Endothelial cell of umbilical vein (primary cell): ENCODE data around the gene GRPEL1. TPM values are rescaled to one million over a fixed set of nuclear protein-coding genes. Genes with fewer than 3 reads are reported as not detected.

Experiments
- BruUV-seq: library from RNA; stranded (reverse); fragments of 400-500 nt; replicated peaks from 2 replicates; lab custom pipeline; 2021; lab: Mats Ljungman, UMichigan
- CTCF ChIA-PET: fragments of 300-600, 350-600 bp; sonication (Branson Sonifier 250); formaldehyde crosslinking; loops from one replicate; lab custom pipeline; 2021; ENCODE audit warnings: antibody characterized with exemption, inconsistent platforms; lab: Charles Lee
- POLR2A ChIA-PET: fragments of 300-600, 350-600 bp; sonication (Branson Sonifier 250); formaldehyde crosslinking; loops from one replicate; lab custom pipeline; 2021; ENCODE audit warnings: antibody characterized with exemption, inconsistent platforms; lab: Charles Lee
- DNase-seq: peaks from one replicate; pipeline ENCODE4 v3.0.0-alpha.2; 2011; ENCODE audit warnings: low read depth, low spot score
- FAIRE-seq: peaks from 2 replicates; lab custom pipeline; 2011; peaks lifted over from hg19 to GRCh38; lab: Jason Lieb, UNC
- H2AFZ ChIP-seq: 2 replicates; pipeline ENCODE4 v1.6.0; 2012; ENCODE audit warnings: low read depth, low read length, control low read depth, inconsistent platforms
- H3K27ac ChIP-seq: 2 replicates; pipeline ENCODE4 v1.5.1; 2011; ENCODE audit warnings: low read depth, mild to moderate bottlenecking, control low read depth, low read length, moderate library complexity; ENCODE audit not compliant: insufficient read depth
- H3K27me3 ChIP-seq, 2 experiments: 2 replicates each; pipeline versions ENCODE4 v1.6.0 to v1.6.1; 2011; ENCODE audit warnings: low read length in 2 of 2, mixed read lengths in 1 of 2; ENCODE audit not compliant: control insufficient read depth in 2 of 2, insufficient read depth in 2 of 2
- H3K36me3 ChIP-seq, 2 experiments: 2 replicates in 1 of 2; 3 replicates in 1 of 2; pipeline ENCODE4 v1.5.1; 2011; ENCODE audit warnings: low read length in 2 of 2, mild to moderate bottlenecking in 1 of 2, moderate library complexity in 1 of 2; ENCODE audit not compliant: control insufficient read depth in 2 of 2, insufficient read depth in 2 of 2; ENCODE audit errors: extremely low read depth in 1 of 2
- H3K4me1 ChIP-seq: 3 replicates; pipeline ENCODE4 v1.5.1; 2011; ENCODE audit warnings: mild to moderate bottlenecking, low read length; ENCODE audit not compliant: control insufficient read depth, insufficient read depth; ENCODE audit errors: extremely low read depth
- H3K4me2 ChIP-seq: 2 replicates; pipeline ENCODE4 v1.6.1; 2011; ENCODE audit warnings: low read length, control low read depth, mixed read lengths; ENCODE audit not compliant: insufficient read depth
- H3K4me3 ChIP-seq, 3 experiments: fragments of 200-600 bp in 1 of 3; sonication (generic), shearing (Covaris generic) in 1 of 3; replicated peaks in 1 of 3; 2 replicates each; pipeline ENCODE4 v1.5.1; 2011 to 2016; ENCODE audit warnings: control low read depth in 3 of 3, low read length in 3 of 3, mild to moderate bottlenecking in 2 of 3, inconsistent platforms in 1 of 3, low read depth in 1 of 3, moderate library complexity in 1 of 3; ENCODE audit not compliant: insufficient read depth in 1 of 3
- H3K79me2 ChIP-seq: 2 replicates; pipeline ENCODE4 v1.6.0; 2012; ENCODE audit warnings: low read length, inconsistent platforms; ENCODE audit not compliant: control insufficient read depth, insufficient read depth
- H3K9ac ChIP-seq: replicated peaks from 2 replicates; pipeline ENCODE3; 2011; ENCODE audit warnings: low read length, control low read depth; ENCODE audit not compliant: insufficient read depth; ENCODE audit errors: extremely low read depth
- H3K9me1 ChIP-seq: replicated peaks from 3 replicates; pipeline ENCODE4 v1.6.0; 2011; ENCODE audit warnings: mild to moderate bottlenecking, low read length; ENCODE audit not compliant: control insufficient read depth, insufficient read depth; ENCODE audit errors: extremely low read depth
- H3K9me3 ChIP-seq: replicated peaks from 2 replicates; pipeline ENCODE4 v1.5.1; 2012; ENCODE audit warnings: low read length, inconsistent platforms; ENCODE audit not compliant: control insufficient read depth, insufficient read depth
- H4K20me1 ChIP-seq: replicated peaks from 2 replicates; pipeline ENCODE3; 2011; ENCODE audit warnings: mild to moderate bottlenecking, low read length; ENCODE audit not compliant: control insufficient read depth, insufficient read depth; ENCODE audit errors: extremely low read depth
- CTCF ChIP-seq, 2 donors: IDR thresholded peaks; 1 replicate in 1 of 2; 2 replicates in 1 of 2; pipeline ENCODE4 v1.5.1; 2011; ENCODE audit warnings: low read length in 2 of 2, mild to moderate bottlenecking in 2 of 2, moderate library complexity in 2 of 2, control low read depth in 1 of 2, inconsistent platforms in 1 of 2, low read depth in 1 of 2; ENCODE audit not compliant: insufficient read depth in 1 of 2; ENCODE audit errors: extremely low read depth in 1 of 2
- EZH2 ChIP-seq: IDR thresholded peaks from 2 replicates; pipeline ENCODE4 v1.6.1; 2012; ENCODE audit warnings: borderline replicate concordance, low read depth, mild to moderate bottlenecking, moderate library complexity, low read length, inconsistent platforms; ENCODE audit not compliant: severe bottlenecking
- FOS ChIP-seq: IDR thresholded peaks from 2 replicates; pipeline ENCODE4 v1.6.1; 2011; ENCODE audit warnings: mild to moderate bottlenecking, low read length, moderate library complexity, borderline replicate concordance; ENCODE audit not compliant: insufficient read depth
- GATA2 ChIP-seq: IDR thresholded peaks from 2 replicates; pipeline ENCODE4 v1.7.0; 2011; ENCODE audit warnings: low read depth, mild to moderate bottlenecking, moderate library complexity, mixed read lengths, low read length; ENCODE audit not compliant: insufficient read length, insufficient read depth
- JUN ChIP-seq: IDR thresholded peaks from 2 replicates; pipeline ENCODE4 v1.6.1; 2011; ENCODE audit warnings: borderline replicate concordance, low read depth; ENCODE audit not compliant: insufficient read length, insufficient read depth
- MYC ChIP-seq: IDR thresholded peaks from one replicate; pipeline ENCODE4 v1.6.1; 2011; ENCODE audit warnings: mild to moderate bottlenecking, low read depth, low read length
- POLR2A ChIP-seq: IDR thresholded peaks from 2 replicates; pipeline ENCODE4 v1.6.1; 2012; ENCODE audit warnings: low read depth, mild to moderate bottlenecking, control low read depth, low read length
- POLR2AphosphoS5 ChIP-seq: IDR thresholded peaks from 2 replicates; pipeline ENCODE4 v1.6.1; 2012; ENCODE audit warnings: low read depth, mild to moderate bottlenecking, control low read depth, low read length, moderate library complexity; ENCODE audit not compliant: insufficient read depth
- dilution Hi-C: fragments of 300-500 bp; cut with MboI; formaldehyde crosslinking; loops from one replicate; pipeline ENCODE4 v1.15.0; 2019; ENCODE audit warnings: low sequenced_read_pairs; ENCODE audit not compliant: extremely low pct_ligation_motif_present
- intact Hi-C: fragments of 100-400 bp; cut with micrococcal nuclease; formaldehyde crosslinking; loops from one replicate; pipeline ENCODE4 v1.10.0; 2022
- polyA plus RNA-seq, 4 experiments: library from polyadenylated mRNA; depleted of rRNA in 3 of 4; stranded (reverse) in 3 of 4; unstranded in 1 of 4; fragments of >200 nt; gene quantifications; 2 replicates each; pipeline versions ENCODE4 v1.2.1 to v1.2.3, GENCODE V29; 2011 to 2012; ENCODE audit warnings: missing spikeins in 1 of 4
- total RNA-seq: library from RNA; stranded (reverse); gene quantifications from 2 replicates; pipeline ENCODE4 v1.2.3, GENCODE V29; 2021
- TF ChIP-seq, protein P1 (sequence below): IDR thresholded peaks from 2 replicates; pipeline ENCODE4 v1.6.1; 2011; ENCODE audit not compliant: insufficient read depth, insufficient read length

GRPEL1 gene
- total and polyA plus RNA-seq, 2 donors (not counting 3 experiments of a cell fraction or from before 2014, with no cell fraction given) = 17.3 to 42.6 TPM

- H3K79me2 ChIP-seq = peaks cover 46% of the 10 kb centered on the region
- intact Hi-C loops (no loop called here), dilution Hi-C loops (no loop called here)
- no peaks in the 10 kb centered on the region for H3K9me1 ChIP-seq
- no peak for TF ChIP-seq GATA2
- TF ChIP-seq POLR2AphosphoS5 = no peak
- TF ChIP-seq EZH2 = no peak
- TF ChIP-seq CTCF (IDR thresholded peaks at IDR 0.05; ENCODE audit: extremely low read depth in 1 of 2, insufficient read depth in 1 of 2, low read depth in 1 of 2, low read length in 2 of 2) = no peak
- no peak for TF ChIP-seq MYC
- TF ChIP-seq, protein P1, sequence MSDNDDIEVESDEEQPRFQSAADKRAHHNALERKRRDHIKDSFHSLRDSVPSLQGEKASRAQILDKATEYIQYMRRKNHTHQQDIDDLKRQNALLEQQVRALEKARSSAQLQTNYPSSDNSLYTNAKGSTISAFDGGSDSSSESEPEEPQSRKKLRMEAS = no peak
- TF ChIP-seq POLR2A = no peak
- TF ChIP-seq FOS = no peak
- TF ChIP-seq JUN = no peak
- no peak overlapping the region for H3K4me3 ChIP-seq
- H3K36me3 ChIP-seq = peaks cover 22 to 38% of the 10 kb centered on the region in 2 experiments
- CTCF ChIA-PET = interaction anchor here (3.5 kb wide), 1 partner anchor 20 kb away, joined by 16 read pairs; the partner anchor contains the start of gene TADA2B
- POLR2A ChIA-PET = no interaction called here
- no peak overlapping the region for H3K4me2 ChIP-seq
- no peaks in the 10 kb centered on the region for H3K9me3 ChIP-seq
- no peak overlapping the region for H2AFZ ChIP-seq
- no peak for DNase-seq
- H3K4me1 ChIP-seq = peaks cover 13% of the 10 kb centered on the region
- H3K9ac ChIP-seq = no peak overlapping the region
- no peak overlapping the region for H3K27ac ChIP-seq
- BruUV-seq = no TSS peak
- no peaks in the 10 kb centered on the region for H3K27me3 ChIP-seq
- FAIRE-seq = no peak
- no peaks in the 10 kb centered on the region for H4K20me1 ChIP-seq
Measured at GRCh38 chr4:7063362-7063761, 4.5 kb downstream of the GRPEL1 start.
